Keratinocyte (primary cell): ENCODE results near the gene BPIFA1. TPM values are rescaled to one million over a fixed set of nuclear protein-coding genes. Genes with fewer than 3 reads are reported as not detected.
A peak's percentile ranks its signal among the peaks of the same experiment; 100 is the strongest.

Experiments
- DNase-seq: peaks from one replicate; pipeline ENCODE4 v3.0.0-alpha.2; 2011; ENCODE audit warnings: low read depth, missing footprints, low spot score
- FAIRE-seq: peaks from 2 replicates; lab custom pipeline; 2011; peaks lifted over from hg19 to GRCh38; lab: Jason Lieb, UNC
- H2AFZ ChIP-seq: 2 replicates; pipeline ENCODE4 v1.6.0; 2012; ENCODE audit warnings: low read length, control low read depth, inconsistent platforms; ENCODE audit not compliant: control insufficient read depth
- H3K27ac ChIP-seq: 2 replicates; pipeline ENCODE4 v1.5.1; 2011; ENCODE audit warnings: low read length; ENCODE audit not compliant: control insufficient read depth, insufficient read depth
- H3K27me3 ChIP-seq: 3 replicates; pipeline ENCODE4 v1.6.0; 2011; ENCODE audit warnings: low read length; ENCODE audit not compliant: control insufficient read depth, insufficient read depth; ENCODE audit errors: extremely low read depth
- H3K36me3 ChIP-seq, 2 experiments: 2 replicates in 1 of 2; 3 replicates in 1 of 2; pipeline ENCODE4 v1.5.1; 2011; ENCODE audit warnings: low read length in 2 of 2, mild to moderate bottlenecking in 1 of 2; ENCODE audit not compliant: control insufficient read depth in 2 of 2, insufficient read depth in 2 of 2; ENCODE audit errors: extremely low read depth in 1 of 2
- H3K4me1 ChIP-seq: 3 replicates; pipeline ENCODE4 v1.5.1; 2011; ENCODE audit warnings: low read length; ENCODE audit not compliant: control insufficient read depth, insufficient read depth; ENCODE audit errors: extremely low read depth
- H3K4me2 ChIP-seq: 3 replicates; pipeline ENCODE4 v1.6.0; 2011; ENCODE audit warnings: low read depth, low read length; ENCODE audit not compliant: control insufficient read depth, insufficient read depth; ENCODE audit errors: extremely low read depth
- H3K4me3 ChIP-seq, 3 experiments: fragments of 200-600 bp in 1 of 3; sonication (generic) in 1 of 3; 2 replicates in 2 of 3; 3 replicates in 1 of 3; pipeline ENCODE4 v1.5.1; 2011 to 2016; ENCODE audit warnings: low read length in 3 of 3, mild to moderate bottlenecking in 3 of 3, control low read depth in 2 of 3, inconsistent platforms in 1 of 3, low read depth in 1 of 3, mixed read lengths in 1 of 3, mixed run types in 1 of 3, moderate library complexity in 1 of 3; ENCODE audit not compliant: control insufficient read depth in 2 of 3, insufficient read depth in 2 of 3; ENCODE audit errors: extremely low read depth in 1 of 3
- H3K79me2 ChIP-seq: 2 replicates; pipeline ENCODE4 v1.6.0; 2012; ENCODE audit warnings: low read length; ENCODE audit not compliant: control insufficient read depth, insufficient read depth
- H3K9ac ChIP-seq: 3 replicates; pipeline ENCODE4 v1.6.0; 2011; ENCODE audit warnings: low read length; ENCODE audit not compliant: control insufficient read depth, insufficient read depth; ENCODE audit errors: extremely low read depth
- H3K9me1 ChIP-seq: 3 replicates; pipeline ENCODE4 v1.6.0; 2011; ENCODE audit warnings: low read length; ENCODE audit not compliant: control insufficient read depth, insufficient read depth; ENCODE audit errors: extremely low read depth
- H3K9me3 ChIP-seq: 2 replicates; pipeline ENCODE4 v1.5.1; 2012; ENCODE audit warnings: low read depth, low read length; ENCODE audit not compliant: control insufficient read depth
- H4K20me1 ChIP-seq: 3 replicates; pipeline ENCODE4 v1.6.0; 2011; ENCODE audit warnings: low read length; ENCODE audit not compliant: control insufficient read depth, insufficient read depth; ENCODE audit errors: extremely low read depth
- CTCF ChIP-seq, 3 experiments: IDR thresholded peaks in 1 of 3; conservative IDR thresholded peaks in 1 of 3; optimal IDR thresholded peaks in 1 of 3; 2 replicates in 2 of 3; 3 replicates in 1 of 3; pipeline versions ENCODE3 to v1.5.1; 2011; ENCODE audit warnings: low read length in 3 of 3, mild to moderate bottlenecking in 3 of 3, moderate library complexity in 2 of 3, control low read depth in 1 of 3, inconsistent platforms in 1 of 3; ENCODE audit not compliant: insufficient read depth in 2 of 3; ENCODE audit errors: extremely low read depth in 1 of 3
- EZH2 ChIP-seq: IDR thresholded peaks from one replicate; pipeline ENCODE4 v1.6.1; 2012; ENCODE audit warnings: inconsistent platforms, mild to moderate bottlenecking, low read length, moderate library complexity
- dilution Hi-C: fragments of 300-500 bp; cut with MboI; formaldehyde crosslinking; loops from one replicate; pipeline ENCODE4 v1.7.0; 2020; ENCODE audit warnings: low sequenced_read_pairs; ENCODE audit not compliant: extremely low pct_ligation_motif_present
- polyA plus RNA-seq, 5 experiments: library from polyadenylated mRNA; depleted of rRNA in 3 of 5; stranded (reverse) in 3 of 5; stranded (forward) in 1 of 5; unstranded in 1 of 5; fragments of >200 nt; gene quantifications; 1 replicate in 1 of 5; 2 replicates in 3 of 5; 3 replicates in 1 of 5; pipeline versions ENCODE4 v1.2.1 to v1.2.3, GENCODE V29; 2011 to 2012; ENCODE audit warnings: missing spikeins in 2 of 5, low read depth in 1 of 5, low replicate concordance in 1 of 5

BPIFA1 gene
- polyA plus RNA-seq, 1 donor (not counting 4 experiments of a cell fraction or from before 2014, with no cell fraction given) = not detected

GRCh38 chr20:33203444-33203843 is 32.4 kb upstream of the BPIFA1 start:
- no peaks in the 10 kb centered on the region for H3K36me3 ChIP-seq
- no peak overlapping the region for H3K9ac ChIP-seq
- no peak overlapping the region for H2AFZ ChIP-seq
- dilution Hi-C loops = no loop called here
- H3K4me2 ChIP-seq = no peak overlapping the region
- H3K27ac ChIP-seq = no peak overlapping the region
- DNase-seq (no peak), FAIRE-seq (no peak)
- no peaks in the 10 kb centered on the region for H3K9me3 ChIP-seq
- H3K27me3 ChIP-seq = no peaks in the 10 kb centered on the region
- no peaks in the 10 kb centered on the region for H3K9me1 ChIP-seq
- no peak for TF ChIP-seq CTCF (optimal IDR thresholded peaks at IDR 0.05 in 1 of 3, IDR thresholded peaks at IDR 0.05 in 1 of 3, conservative IDR thresholded peaks at IDR 0.05 in 1 of 3; ENCODE audit: extremely low read depth in 1 of 3, insufficient read depth in 2 of 3, low read length in 3 of 3)
- no peak for TF ChIP-seq EZH2
- no peak overlapping the region for H3K4me3 ChIP-seq
- H4K20me1 ChIP-seq = no peaks in the 10 kb centered on the region
- H3K4me1 ChIP-seq = no peaks in the 10 kb centered on the region
- no peaks in the 10 kb centered on the region for H3K79me2 ChIP-seq

GRCh38 chr20:33209789-33210188 is 26.0 kb upstream of the BPIFA1 start:
- Histone ChIP-seq H3K27me3 (no peaks in the 10 kb centered on the region), H2AFZ (no peak overlapping the region), H3K4me1 (no peaks in the 10 kb centered on the region), H3K79me2 (no peaks in the 10 kb centered on the region), H3K36me3 (no peaks in the 10 kb centered on the region), H4K20me1 (peaks cover 3% of the 10 kb centered on the region), H3K9ac (no peak overlapping the region), H3K4me2 (no peak overlapping the region), H3K27ac (no peak overlapping the region), H3K4me3 (no peak overlapping the region), H3K9me3 (no peaks in the 10 kb centered on the region), H3K9me1 (no peaks in the 10 kb centered on the region)
- DNase-seq (no peak), FAIRE-seq (peak; percentile 49)
- dilution Hi-C loops = no loop called here
- no peak for TF ChIP-seq EZH2
- no peak for TF ChIP-seq CTCF (optimal IDR thresholded peaks at IDR 0.05 in 1 of 3, IDR thresholded peaks at IDR 0.05 in 1 of 3, conservative IDR thresholded peaks at IDR 0.05 in 1 of 3; ENCODE audit: extremely low read depth in 1 of 3, insufficient read depth in 2 of 3, low read length in 3 of 3)
